ENCODE results near the gene FNDC3B.
A peak's percentile ranks its signal among the peaks of the same experiment; 100 is the strongest.

The FNDC3B gene

GRCh38 chr3:172272698-172273097 is 233.3 kb downstream of the FNDC3B start:
- no peak for DNase-seq

- DNase-seq, result no peak
These were observed 234.0 kb downstream of the FNDC3B start for GRCh38 chr3:172273378-172273777.

- DNase-seq, result no peak
These were observed 235.5 kb downstream of the FNDC3B start for GRCh38 chr3:172274906-172275305.

GRCh38 chr3:172275586-172275985 is 236.2 kb downstream of the FNDC3B start:
- DNase-seq, result no peak

GRCh38 chr3:172276103-172276502 is 236.7 kb downstream of the FNDC3B start:
- DNase-seq, result no peak

GRCh38 chr3:172277151-172277652 is 237.8 kb downstream of the FNDC3B start:
- DNase-seq, result no peak

GRCh38 chr3:172279191-172279640 is 239.8 kb downstream of the FNDC3B start:
- DNase-seq, result no peak

GRCh38 chr3:172279974-172280373 is 240.6 kb downstream of the FNDC3B start:
- DNase-seq, result no peak

- DNase-seq, result no peak
These were observed 241.2 kb downstream of the FNDC3B start for GRCh38 chr3:172280406-172281051.

GRCh38 chr3:172281884-172282283 is 242.5 kb downstream of the FNDC3B start:
- no peak for DNase-seq

- no peak for DNase-seq
These were observed 243.5 kb downstream of the FNDC3B start for GRCh38 chr3:172282850-172283249.

GRCh38 chr3:172283841-172284357 is 244.5 kb downstream of the FNDC3B start:
- peak in 1 of 2 donors; percentile 25 for DNase-seq

GRCh38 chr3:172285844-172286243 is 246.5 kb downstream of the FNDC3B start:
- DNase-seq, result no peak

GRCh38 chr3:172286548-172287148 is 247.3 kb downstream of the FNDC3B start:
- no peak for DNase-seq

GRCh38 chr3:172287937-172288477 is 248.6 kb downstream of the FNDC3B start:
- no peak for DNase-seq

- no peak for DNase-seq
These were observed 249.3 kb downstream of the FNDC3B start for GRCh38 chr3:172288651-172289050.

GRCh38 chr3:172289583-172289982 is 250.2 kb downstream of the FNDC3B start:
- DNase-seq, result peak in 1 of 2 donors; percentile 70

GRCh38 chr3:172290457-172290856 is 251.1 kb downstream of the FNDC3B start:
- DNase-seq, result no peak

- DNase-seq, result no peak
These were observed 252.3 kb downstream of the FNDC3B start for GRCh38 chr3:172291650-172292049.

GRCh38 chr3:172292422-172292821 is 253.0 kb downstream of the FNDC3B start:
- DNase-seq, result no peak

GRCh38 chr3:172293093-172293492 is 253.7 kb downstream of the FNDC3B start:
- no peak for DNase-seq

GRCh38 chr3:172294223-172294806 is 254.9 kb downstream of the FNDC3B start:
- DNase-seq, result peak in 1 of 2 donors; percentile 50

- no peak for DNase-seq
These were observed 257.0 kb downstream of the FNDC3B start for GRCh38 chr3:172296248-172296974.
